SIG-M5 (cell line): Measurements from ENCODE around the gene CHIA.

ENCODE experiments used
- DNase-seq: peaks from one replicate; lab custom pipeline; 2025; lab: John Stamatoyannopoulos, UW

The CHIA gene

GRCh38 chr1:111366256-111366655 lies 75.6 kb downstream of the CHIA start:
- DNase-seq = no peak

GRCh38 chr1:111369177-111369576 lies 78.5 kb downstream of the CHIA start:
- DNase-seq = no peak

- DNase-seq = no peak
These were observed 79.0 kb downstream of the CHIA start for GRCh38 chr1:111369645-111370044.
